Activated CD8-positive, alpha-beta memory T cell treated with anti-CD3 and anti-CD28 coated beads, Interleukin-2, amount 50 U/mL, for 48 hours (primary cell): ENCODE measurements around the gene PGM1.
"Not testable (repeated sequence)": the region's sequence is repeated elsewhere in the genome, so short reads cannot be mapped to it uniquely, and the experiment has no call there.

Source experiments
- DNase-seq: peaks from one replicate; pipeline ENCODE4 v3.0.0-alpha.2; 2020

Gene PGM1

GRCh38 chr1:63593303-63593885, at the start of gene PGM1:
TSS of gene PGM1 (plus strand) at chr1:63593411. CDS start at chr1:63593489, 78 bp downstream.
- DNase-seq: peak; percentile 86

GRCh38 chr1:63545780-63546179, 47.4 kb upstream of the PGM1 start:
- DNase-seq: no peak

- no peak for DNase-seq
These were observed 45.5 kb upstream of the PGM1 start for GRCh38 chr1:63547621-63548294.

GRCh38 chr1:63548303-63548702, 44.9 kb upstream of the PGM1 start:
- no peak for DNase-seq

- no peak for DNase-seq
These were observed 44.3 kb upstream of the PGM1 start for GRCh38 chr1:63548877-63549276.

GRCh38 chr1:63555480-63555879, 37.7 kb upstream of the PGM1 start:
- DNase-seq: no peak

GRCh38 chr1:63557365-63557987, 35.7 kb upstream of the PGM1 start:
- no peak for DNase-seq

- no peak for DNase-seq
These were observed 33.9 kb upstream of the PGM1 start for GRCh38 chr1:63559357-63559756.

- DNase-seq: no peak
These were observed 29.5 kb upstream of the PGM1 start for GRCh38 chr1:63563745-63564144.

GRCh38 chr1:63569068-63569467, 24.1 kb upstream of the PGM1 start:
- DNase-seq: no peak

- DNase-seq: no peak
These were observed 23.4 kb upstream of the PGM1 start for GRCh38 chr1:63569640-63570316.

GRCh38 chr1:63572686-63573085, 20.5 kb upstream of the PGM1 start:
- DNase-seq: not testable (repeated sequence)

GRCh38 chr1:63574203-63574796, 18.9 kb upstream of the PGM1 start:
- DNase-seq: not testable (repeated sequence)

- DNase-seq: no peak
These were observed 17.8 kb upstream of the PGM1 start for GRCh38 chr1:63575340-63575826.

GRCh38 chr1:63586326-63586725, 6.9 kb upstream of the PGM1 start:
- DNase-seq: not testable (repeated sequence)

GRCh38 chr1:63590166-63590560, 3.0 kb upstream of the PGM1 start:
- no peak for DNase-seq

GRCh38 chr1:63592536-63593302, 492 bp upstream of the PGM1 start:
- DNase-seq: no peak

- peak; percentile 84 for DNase-seq
These were observed 835 bp downstream of the PGM1 start for GRCh38 chr1:63593886-63594605.

GRCh38 chr1:63595435-63595834, 2.2 kb downstream of the PGM1 start:
- no peak for DNase-seq

- no peak for DNase-seq
These were observed 6.6 kb downstream of the PGM1 start for GRCh38 chr1:63599799-63600198.

GRCh38 chr1:63600248-63600647, 7.0 kb downstream of the PGM1 start:
- DNase-seq: no peak

- DNase-seq: no peak
These were observed 7.8 kb downstream of the PGM1 start for GRCh38 chr1:63601061-63601460.
